Adipose tissue (tissue), 3 donors: ENCODE measurements around the gene STOM. TPM values are rescaled to one million over a fixed set of nuclear protein-coding genes. Genes with fewer than 3 reads are reported as not detected.
"Not testable (repeated sequence)": the region's sequence is repeated elsewhere in the genome, so short reads cannot be mapped to it uniquely, and the experiment has no call there.

Experiments used
- H3K27ac ChIP-seq: one replicate; pipeline ENCODE4 v1.5.1; 2013; ENCODE audit warnings: low read depth, low read length
- WGBS, 3 donors: extraction: QIAGEN DNeasy Blood & Tissue Kit; methylation state at CpG; one replicate each; pipeline ENCODE4 v1.1.7; 2013; 5-methylcytosine and 5-hydroxymethylcytosine counted together
- polyA plus RNA-seq, 3 donors: library from polyadenylated mRNA; stranded (reverse); fragments of 200-250 nt; gene quantifications; one replicate each; pipeline ENCODE4 v1.2.3, GENCODE V29; 2013
- donor health status: healthy with polysubstance abuse.
- donor health status: Bipolar disorder and iron deficiency.
- donor health status: healthy.

STOM gene, protein sequence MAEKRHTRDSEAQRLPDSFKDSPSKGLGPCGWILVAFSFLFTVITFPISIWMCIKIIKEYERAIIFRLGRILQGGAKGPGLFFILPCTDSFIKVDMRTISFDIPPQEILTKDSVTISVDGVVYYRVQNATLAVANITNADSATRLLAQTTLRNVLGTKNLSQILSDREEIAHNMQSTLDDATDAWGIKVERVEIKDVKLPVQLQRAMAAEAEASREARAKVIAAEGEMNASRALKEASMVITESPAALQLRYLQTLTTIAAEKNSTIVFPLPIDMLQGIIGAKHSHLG
- 100 to 1,000 TPM in 2 of 3 donors, 10 to 100 TPM in 1; 36.4 to 333 (median 194) TPM for polyA plus RNA-seq

DNA sequence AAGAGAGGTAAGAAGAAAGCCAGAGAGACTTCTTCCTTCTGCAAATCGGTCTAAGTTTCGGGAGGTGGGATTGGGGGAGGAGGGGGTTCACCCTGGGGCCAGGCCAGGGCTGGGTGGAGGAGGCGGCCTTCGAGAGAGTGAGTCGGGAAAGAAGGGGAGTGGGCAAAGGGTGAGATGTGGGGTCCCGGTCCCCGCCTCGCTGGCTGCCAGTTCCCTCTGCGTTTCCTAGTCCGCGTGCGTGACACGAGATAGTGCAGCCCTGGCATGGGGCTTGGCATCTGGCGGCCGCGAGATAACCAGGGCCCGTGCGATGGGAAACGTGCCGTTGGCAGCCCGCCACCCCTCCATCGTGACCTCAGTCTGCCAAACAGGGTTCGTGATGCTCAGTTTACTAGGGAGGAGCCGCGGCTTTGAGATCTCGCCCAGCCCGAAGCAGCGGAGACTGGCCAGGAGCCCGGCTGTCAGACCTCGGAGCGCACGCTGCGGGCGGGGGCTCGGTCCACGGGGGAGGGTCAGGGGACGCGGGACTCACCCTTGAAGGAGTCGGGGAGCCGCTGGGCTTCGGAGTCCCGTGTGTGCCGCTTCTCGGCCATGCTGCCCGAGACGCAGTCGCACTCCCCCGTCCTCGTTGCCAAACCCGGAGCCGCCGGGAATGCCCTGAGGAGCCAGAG, at the start of gene STOM:
Gene STOM (minus strand): TSS at position 656 of the 671 bp plus-strand sequence. CDS start 63 bp downstream, at position 593.
- 0 to 2% (median 0%) methylated on average over 45 to 52 of the region's 52 CpGs for WGBS, 3 donors
- H3K27ac ChIP-seq: peak within 1 kb of the TSS; percentile 70

DNA sequence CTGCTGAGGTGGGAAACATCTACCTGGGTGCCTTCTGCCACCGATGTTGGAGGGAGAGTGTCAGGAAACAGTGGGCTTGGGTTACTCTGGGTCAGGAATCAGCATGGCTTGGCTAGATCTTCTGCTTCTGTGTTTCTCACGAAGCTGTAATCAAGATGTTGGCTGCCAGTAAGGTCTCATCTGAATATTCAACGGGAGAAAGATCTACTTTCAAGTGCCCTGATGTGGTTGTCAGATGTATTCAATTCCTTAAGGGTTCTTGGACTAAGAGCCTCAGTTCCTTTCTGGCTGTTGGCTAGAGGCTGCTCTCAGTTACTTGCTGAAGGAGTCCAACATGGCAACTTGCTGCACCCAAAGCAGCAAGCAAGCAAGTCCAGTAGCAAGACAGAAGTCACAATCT, 41.9 kb upstream of the STOM start:
- WGBS, 3 donors: 77 to 87% (median 83%) methylated on average over 3 of the region's 3 CpGs
- H3K27ac ChIP-seq: no peak overlapping the region

DNA sequence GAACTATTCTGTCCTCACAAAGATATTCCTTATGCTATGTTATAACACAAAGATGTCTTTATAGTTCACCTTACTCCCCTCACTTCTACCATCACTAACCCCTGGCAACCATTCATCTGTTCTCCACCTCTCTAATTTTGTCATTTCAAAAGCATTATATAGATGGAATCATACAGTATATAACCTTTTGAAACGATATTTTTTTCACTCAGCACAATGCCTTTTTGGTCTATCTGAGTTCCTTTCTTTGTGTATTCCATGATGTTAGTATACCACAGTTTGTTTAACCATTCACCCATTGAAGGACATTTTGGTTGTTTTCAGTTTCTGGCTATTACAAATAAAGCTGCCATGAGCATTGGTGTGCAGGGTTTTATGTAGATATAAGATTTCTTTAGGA, 35.8 kb upstream of the STOM start:
- H3K27ac ChIP-seq: no peak overlapping the region
- 46 to 95% (median 91%) methylated on average over 1 of the region's 1 CpG for WGBS, 3 donors

DNA sequence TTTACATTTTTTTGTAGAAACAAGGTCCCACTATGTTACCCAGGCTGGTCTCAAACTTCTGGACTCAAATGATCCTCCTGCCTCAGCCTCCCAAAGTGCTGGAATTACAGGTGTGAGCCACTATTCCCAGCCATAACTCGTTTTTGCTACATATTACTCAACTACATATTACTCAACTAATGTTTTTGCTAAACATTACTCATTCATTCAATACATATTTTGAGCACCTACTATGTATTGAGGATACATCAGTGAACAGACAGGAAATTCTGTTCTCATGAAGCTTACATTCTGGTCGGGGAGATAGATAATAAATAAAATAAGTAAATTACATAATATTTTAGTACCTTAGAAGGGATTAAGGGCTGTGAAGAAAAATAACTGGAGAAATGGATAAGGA, 34.9 kb upstream of the STOM start:
- H3K27ac ChIP-seq: no peak overlapping the region
- 60 to 74% (median 66%) methylated on average over 2 of the region's 2 CpGs for WGBS, 3 donors

DNA sequence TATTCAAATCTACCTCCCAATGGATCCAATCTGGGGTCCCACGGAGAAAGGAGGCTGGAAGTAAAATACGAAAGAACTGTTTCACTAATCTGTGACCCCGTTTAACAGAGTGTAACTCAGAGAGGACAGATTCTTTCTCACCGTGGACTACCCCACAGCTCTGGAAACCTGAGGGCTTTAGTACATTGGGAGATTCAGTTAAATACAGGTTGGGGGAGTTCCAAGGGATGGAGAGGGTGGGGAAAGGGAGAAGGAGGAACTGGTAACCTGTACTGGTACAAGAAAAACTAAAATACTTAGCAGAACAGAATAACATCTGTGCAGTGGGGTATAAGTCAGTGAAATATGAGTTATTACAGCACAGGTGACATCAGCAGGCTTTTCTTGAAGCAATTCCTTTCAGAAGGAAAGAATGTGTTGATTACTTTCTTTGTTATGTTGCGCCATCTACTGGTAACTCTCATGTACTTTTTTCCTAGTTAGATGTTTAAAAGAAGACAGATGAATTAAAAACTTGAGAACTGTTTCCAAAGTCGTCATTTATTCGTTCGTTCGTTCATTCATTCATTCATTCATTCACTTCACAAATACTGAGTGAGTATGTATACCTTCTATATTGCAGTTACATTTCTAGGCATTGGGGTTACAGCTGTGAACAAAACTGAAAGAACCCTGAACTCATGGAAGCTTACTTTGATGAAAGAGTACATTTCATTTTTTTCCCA, 30.0 kb upstream of the STOM start:
- H3K27ac ChIP-seq: no peak overlapping the region
- WGBS, 3 donors: 24 to 30% (median 29%) methylated on average over 9 of the region's 9 CpGs

DNA sequence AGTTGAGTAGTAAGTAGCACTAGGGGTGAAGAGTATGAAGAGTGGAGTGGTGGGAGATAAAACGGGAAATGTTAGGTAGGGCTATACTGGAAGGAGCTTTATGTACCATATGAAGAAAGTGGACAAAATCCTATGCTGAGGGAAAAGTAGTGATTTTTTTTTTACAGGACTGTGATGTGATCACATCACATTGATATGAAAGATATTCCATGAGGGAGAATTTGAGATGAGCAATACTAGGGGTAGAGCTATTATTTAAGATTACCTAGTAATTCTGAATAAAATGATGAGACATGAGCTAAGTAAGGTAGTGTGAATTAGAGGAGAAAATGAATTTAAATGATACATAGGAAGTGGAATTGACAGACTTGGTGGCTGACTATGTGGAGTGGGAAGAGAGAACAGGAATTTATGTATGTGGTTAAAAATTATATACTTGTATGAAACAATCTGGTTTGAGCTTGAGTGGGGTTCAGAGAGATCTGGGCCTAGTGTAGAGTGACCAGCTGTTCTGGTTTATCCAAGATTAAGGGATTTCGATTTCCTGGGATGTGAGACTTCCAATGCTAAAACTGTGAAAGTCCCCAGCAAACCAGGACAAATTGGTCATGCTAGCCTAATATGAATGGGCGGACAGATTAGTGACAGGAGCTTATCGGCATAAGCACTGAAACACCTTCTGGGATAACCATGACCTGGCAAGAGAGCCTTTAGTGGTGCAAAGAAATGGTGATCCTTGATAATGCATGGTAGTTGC, 29.3 kb upstream of the STOM start:
- no peak overlapping the region for H3K27ac ChIP-seq
- WGBS, 3 donors: 80 to 88% (median 88%) methylated on average over 4 of the region's 4 CpGs

DNA sequence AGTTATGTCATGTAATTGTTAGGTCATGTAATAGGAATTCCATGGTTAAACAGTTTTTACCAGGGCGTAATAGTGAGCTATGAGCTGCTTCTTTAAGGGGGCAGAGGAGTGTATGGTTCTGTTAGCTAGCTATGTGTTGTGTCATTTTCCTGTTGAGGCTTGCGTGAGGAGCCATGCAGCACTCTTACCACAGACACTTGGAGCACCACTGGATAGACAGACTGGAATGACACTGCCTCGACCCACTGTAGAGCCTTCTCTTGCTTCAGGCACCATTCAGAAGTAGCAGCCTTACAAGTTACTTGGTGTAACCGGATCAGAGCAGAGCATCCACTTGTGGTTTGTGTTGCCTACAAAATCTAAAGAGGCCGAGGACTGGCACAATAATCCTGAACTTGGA, 28.3 kb upstream of the STOM start:
- H3K27ac ChIP-seq: no peak overlapping the region
- WGBS, 3 donors: 55 to 90% (median 66%) methylated on average over 5 of the region's 5 CpGs

DNA sequence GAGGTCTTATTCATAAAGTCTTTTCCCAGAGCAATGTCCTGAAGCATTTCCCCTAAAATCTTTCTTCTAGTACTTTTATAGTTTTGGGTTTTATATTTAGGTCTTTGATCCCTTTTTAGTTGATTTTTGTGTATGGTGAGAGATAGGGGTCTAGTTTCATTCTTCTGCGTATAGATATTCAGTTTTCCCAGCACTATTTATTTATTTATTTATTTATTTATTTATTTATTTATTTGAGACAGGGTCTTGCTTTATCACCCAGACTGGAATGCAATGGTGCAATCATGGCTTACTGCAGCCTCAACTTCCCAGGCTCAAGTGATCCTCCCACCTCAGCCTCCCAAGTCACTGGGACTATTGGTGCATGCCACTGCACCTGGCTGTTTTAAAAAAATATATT, 27.2 kb upstream of the STOM start:
- 97 to 100% (median 100%) methylated on average over 1 of the region's 1 CpG for WGBS, 3 donors
- not testable (repeated sequence) for H3K27ac ChIP-seq

DNA sequence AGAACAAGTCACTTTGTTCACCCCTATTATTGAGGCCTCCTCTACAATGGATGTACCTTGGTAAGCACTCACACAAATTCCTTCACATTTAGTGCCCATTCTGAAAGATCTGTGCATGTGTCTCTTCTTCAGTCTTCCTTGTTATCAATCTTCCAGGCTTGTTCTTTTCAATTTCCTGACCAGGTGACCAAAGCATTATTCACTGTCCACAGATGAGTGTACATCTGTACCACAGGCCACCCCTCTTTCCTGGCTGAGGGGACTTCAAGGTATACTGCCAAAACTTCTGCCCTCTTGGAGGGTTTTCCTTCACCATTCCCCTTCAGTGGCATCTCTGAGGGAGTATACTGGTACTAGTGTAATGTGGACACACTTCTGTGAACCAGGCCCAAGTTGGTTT, 25.5 kb upstream of the STOM start:
- no peak overlapping the region for H3K27ac ChIP-seq

DNA sequence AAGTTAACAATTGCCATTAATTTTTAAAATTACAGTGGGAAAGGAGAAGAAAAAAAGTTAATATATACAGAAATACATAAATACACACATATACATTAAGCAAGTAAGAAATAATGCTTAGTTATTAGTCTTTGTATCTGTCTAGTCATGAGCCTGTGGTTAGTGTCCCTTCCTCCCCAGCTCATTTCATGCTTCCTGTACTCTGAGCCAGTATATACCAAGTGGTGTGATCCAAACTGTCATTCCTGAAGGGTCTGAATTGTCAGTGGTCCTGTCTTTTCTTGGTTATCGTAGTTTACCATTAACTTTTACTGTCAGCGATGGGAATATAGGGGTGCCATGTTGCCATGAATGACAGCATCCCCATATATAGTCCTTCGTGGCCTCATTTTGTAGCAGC, 24.2 kb upstream of the STOM start:
- WGBS, 3 donors: 75 to 90% (median 76%) methylated on average over 3 of the region's 3 CpGs

DNA sequence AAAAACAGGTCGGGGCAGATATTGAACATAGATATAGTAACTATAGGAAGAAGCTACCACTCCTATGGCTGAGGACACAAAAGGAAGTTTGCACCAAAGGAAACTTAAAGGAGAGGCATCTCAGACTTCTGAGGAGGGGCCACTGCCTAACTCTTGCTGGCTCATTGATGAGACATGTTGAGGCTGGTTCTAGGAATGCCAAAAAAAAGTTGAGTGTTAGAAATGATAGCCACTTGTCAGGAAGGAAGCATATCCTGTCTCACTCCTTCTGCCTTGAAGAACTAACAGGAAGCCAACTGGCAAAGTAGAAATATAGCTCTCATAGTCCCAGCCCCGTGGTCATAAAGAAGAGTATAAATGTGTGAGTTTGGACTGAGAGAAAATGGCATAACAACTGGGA, 23.3 kb upstream of the STOM start:
- H3K27ac ChIP-seq: no peak overlapping the region

More for the DNA sequence above, 24.2 kb upstream of the STOM start:
- no peak overlapping the region for H3K27ac ChIP-seq

DNA sequence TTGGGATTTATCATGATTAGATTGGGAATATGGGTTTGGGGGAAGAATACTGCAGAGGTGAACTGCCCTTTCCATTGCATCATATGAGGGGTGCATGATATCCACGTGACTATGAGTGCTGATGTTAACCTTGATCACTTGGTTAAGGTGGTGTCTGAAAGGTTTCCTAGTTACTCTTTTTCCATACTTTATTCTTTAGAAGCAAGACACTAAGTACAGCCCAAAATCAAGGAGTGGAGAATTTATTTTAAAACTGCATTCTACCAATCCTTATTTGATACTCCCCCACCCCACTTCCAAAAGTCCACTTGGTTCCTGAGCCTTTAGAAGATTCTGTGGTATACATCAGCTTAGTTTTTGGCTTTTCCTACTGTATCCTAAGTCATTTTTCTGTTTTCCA, 20.3 kb upstream of the STOM start:
- 64 to 85% (median 84%) methylated on average over 1 of the region's 1 CpG for WGBS, 3 donors

More for the DNA sequence above, 23.3 kb upstream of the STOM start:
- 33 to 58% (median 45%) methylated on average over 2 of the region's 2 CpGs for WGBS, 3 donors

DNA sequence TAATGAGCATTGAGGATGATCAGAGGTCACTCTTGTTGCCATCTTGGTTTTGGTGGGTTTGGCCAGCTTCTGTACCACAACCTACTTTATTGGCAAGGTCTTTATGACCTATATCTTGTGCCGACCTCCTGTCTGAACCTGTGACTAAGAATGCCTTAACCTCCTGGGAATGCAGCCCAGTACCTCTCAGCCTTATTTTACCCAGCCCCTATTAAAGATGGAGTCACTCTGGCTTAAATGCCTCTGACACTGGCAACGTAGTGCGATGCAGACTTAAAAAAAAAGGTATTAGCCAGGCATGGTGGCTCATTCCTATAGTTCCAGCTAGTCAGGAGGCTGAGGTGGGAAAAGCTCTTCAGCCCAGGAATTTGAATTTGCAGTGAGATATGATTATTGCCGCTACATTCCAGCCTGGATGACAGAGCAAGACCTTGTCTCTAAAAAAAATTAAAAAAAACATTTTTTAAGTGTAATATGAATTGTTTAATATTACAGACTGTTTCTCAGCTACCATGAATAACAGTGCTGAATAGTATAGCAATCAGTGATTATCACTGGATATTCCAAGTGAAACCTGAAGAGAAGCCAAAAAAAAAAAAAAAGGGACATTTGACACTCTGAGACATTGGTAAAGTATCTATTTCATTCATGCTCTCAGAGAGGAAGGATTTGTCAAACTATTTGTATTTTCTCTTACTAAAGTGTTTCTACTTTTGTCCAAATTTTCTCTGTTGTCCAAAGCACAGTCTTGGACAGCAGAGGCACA, 18.3 kb upstream of the STOM start:
- no peak overlapping the region for H3K27ac ChIP-seq
- WGBS, 3 donors: 89 to 90% (median 89%) methylated on average over 4 of the region's 4 CpGs

More for the DNA sequence above, 20.3 kb upstream of the STOM start:
- H3K27ac ChIP-seq: no peak overlapping the region

DNA sequence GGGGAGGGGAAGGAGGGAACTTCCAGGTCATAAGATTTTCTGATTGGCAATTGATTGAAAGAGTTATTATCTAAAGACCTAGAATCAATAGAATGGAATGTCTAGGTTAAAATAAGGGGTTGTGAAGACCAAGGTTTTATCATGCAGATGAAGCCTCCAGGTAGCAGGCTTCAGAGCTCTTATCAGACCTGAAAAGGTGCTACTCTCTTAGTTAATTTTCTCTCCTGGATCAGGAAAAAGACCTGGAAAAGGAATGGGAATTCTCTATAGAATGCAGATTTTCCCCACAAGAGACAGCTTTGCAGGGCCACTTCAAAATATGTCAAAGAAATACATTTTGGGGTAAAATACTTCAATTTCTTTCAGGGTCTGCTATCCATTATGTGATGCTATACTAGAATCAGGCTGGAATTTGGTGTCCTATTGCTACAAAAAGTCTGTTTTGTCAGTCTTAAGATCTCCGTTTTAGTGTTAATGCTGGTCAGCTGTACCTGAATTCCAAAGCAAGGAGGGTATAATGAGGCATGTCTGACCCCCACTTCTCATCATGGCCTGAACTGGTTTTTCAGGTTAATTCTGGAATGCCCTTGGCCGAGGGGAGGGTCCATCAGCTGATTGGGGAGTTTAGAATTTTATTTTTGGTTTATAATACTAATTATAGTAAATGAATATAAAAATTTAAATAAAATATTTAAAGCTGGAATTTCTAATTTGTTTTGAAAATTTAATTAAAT, 16.6 kb upstream of the STOM start:
- no peak overlapping the region for H3K27ac ChIP-seq
- WGBS, 3 donors: 64 to 93% (median 85%) methylated on average over 2 of the region's 2 CpGs

DNA sequence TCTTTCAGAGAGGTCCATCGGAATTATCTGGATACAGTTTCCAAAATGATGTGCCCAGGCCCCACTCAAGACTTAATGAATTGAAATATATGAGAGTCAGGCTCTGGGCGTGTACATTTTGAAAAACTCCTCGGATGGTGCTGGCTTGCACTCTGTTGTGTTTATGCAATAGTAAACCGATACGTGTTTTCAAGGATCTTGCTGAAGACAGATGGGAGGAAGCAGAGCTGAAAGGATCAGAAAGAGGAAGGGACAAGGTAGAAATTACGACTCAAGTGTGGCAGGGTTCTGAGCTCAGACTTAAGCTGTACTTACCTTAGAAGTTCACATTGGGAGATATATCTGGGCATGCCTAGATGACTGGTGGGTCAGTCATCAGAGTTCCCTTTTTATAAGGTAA, 13.7 kb upstream of the STOM start:
- WGBS, 3 donors: 51 to 82% (median 65%) methylated on average over 6 of the region's 6 CpGs
- no peak overlapping the region for H3K27ac ChIP-seq

DNA sequence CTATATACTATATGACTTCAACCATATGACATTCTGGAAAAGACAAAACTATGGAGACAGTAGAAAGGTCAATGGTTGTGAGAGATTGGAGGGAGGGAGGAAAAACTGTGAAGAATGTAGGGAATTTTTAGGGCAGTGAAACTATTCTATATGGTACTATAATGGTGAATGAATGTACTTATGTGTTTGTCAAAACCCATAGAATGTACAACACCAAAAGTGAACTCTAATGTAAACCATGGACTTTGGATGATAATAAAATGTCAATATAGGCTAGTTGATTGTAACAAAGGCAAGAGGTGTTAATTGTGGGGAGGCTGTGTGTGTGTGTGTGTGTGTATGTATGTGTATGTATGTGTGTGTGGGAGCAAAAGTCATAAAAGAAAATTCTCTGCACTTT, 10.8 kb upstream of the STOM start:
- no peak overlapping the region for H3K27ac ChIP-seq

DNA sequence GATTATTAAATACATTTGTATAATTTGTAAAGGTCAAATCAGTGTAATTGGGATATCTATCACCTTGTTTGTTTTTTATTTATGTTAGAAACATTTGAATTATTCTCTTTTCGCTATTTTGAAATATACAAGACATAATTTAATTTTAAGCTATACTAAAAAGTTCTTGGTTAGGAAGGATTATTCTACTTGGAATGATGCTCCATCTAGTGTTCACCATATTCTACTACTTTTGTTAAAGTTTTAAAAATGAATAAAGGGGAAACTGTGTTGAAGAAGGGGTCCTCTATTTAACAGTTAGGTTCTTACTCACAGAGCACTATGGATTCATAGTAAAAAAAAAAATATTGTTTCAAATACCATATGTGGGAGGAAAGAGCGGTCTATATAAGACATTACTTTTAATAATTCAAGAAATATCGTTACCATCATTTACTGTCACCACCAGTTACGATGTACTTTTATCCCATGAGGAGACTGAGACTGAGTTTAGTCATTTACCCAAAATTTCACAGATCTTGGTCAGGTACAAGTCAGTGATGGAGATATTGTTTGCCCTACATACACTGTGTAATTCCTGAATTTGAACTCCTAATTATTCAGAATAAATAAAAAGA, 6.3 kb upstream of the STOM start:
- H3K27ac ChIP-seq: no peak overlapping the region
- 86 to 88% (median 87%) methylated on average over 4 of the region's 4 CpGs for WGBS, 3 donors
